GM12878 (cell line): ENCODE results near the gene MBLAC2. TPM values are rescaled to one million over a fixed set of nuclear protein-coding genes. Genes with fewer than 3 reads are reported as not detected.

Experiments used
- ATAC-seq: fragments of 200-7000 bp; cut with Tn5 transposase; 3 replicates; pipeline ENCODE4 v1.9.1; 2020; ENCODE audit warnings: mild to moderate bottlenecking, moderate library complexity
- BruUV-seq: library from RNA; stranded (reverse); fragments of 400-500 nt; replicated peaks from 2 replicates; lab custom pipeline; 2021; lab: Mats Ljungman, UMichigan
- CTCF ChIA-PET: fragments of 300-600 bp; sonication (Branson Sonifier 250); formaldehyde crosslinking; extraction: SDS; loops from one replicate; lab custom pipeline; 2021; ENCODE audit warnings: inconsistent platforms; lab: Yijun Ruan, JAX
- POLR2A ChIA-PET: fragments of 350-600 bp; formaldehyde crosslinking; extraction: SDS; loops from one replicate; lab custom pipeline; 2021; ENCODE audit warnings: inconsistent platforms; lab: Charles Lee
- RAD21 ChIA-PET: fragments of 300-600 bp; sonication (Branson Sonifier 250); formaldehyde crosslinking; loops from one replicate; lab custom pipeline; 2023; ENCODE audit warnings: antibody characterized with exemption; ENCODE audit not compliant: unreplicated experiment; lab: Charles Lee
- SMC1A ChIA-PET: fragments of 300-600 bp; sonication (Branson Sonifier 250); formaldehyde crosslinking; loops from one replicate; lab custom pipeline; 2023; ENCODE audit not compliant: unreplicated experiment, uncharacterized antibody; lab: Charles Lee
- DNase-seq: peaks from one replicate; pipeline ENCODE4 v3.0.0-alpha.2; 2011; ENCODE audit warnings: low read depth, low spot score
- FAIRE-seq: peaks from 3 replicates; lab custom pipeline; 2011; peaks lifted over from hg19 to GRCh38; lab: Jason Lieb, UNC
- H2AFZ ChIP-seq: 2 replicates; pipeline ENCODE4 v1.6.0; 2011; ENCODE audit warnings: low read depth, low read length, control low read depth; ENCODE audit not compliant: control insufficient read depth
- H3K27ac ChIP-seq: 2 replicates; pipeline ENCODE4 v1.5.1; 2011; ENCODE audit warnings: control low read depth; ENCODE audit not compliant: control insufficient read depth, insufficient read depth
- H3K27me3 ChIP-seq, 2 experiments: replicated peaks in 1 of 2; 2 replicates each; pipeline versions ENCODE4 v1.6.0 to v1.6.1; 2011; ENCODE audit warnings: low read length in 1 of 2; ENCODE audit not compliant: control insufficient read depth in 2 of 2, insufficient read depth in 2 of 2
- H3K36me3 ChIP-seq, 2 experiments: 2 replicates each; pipeline ENCODE4 v1.5.1; 2011; ENCODE audit warnings: low read length in 1 of 2; ENCODE audit not compliant: control insufficient read depth in 2 of 2, insufficient read depth in 2 of 2
- H3K4me1 ChIP-seq: 2 replicates; pipeline ENCODE4 v1.6.1; 2011; ENCODE audit warnings: mild to moderate bottlenecking, low read length, moderate library complexity, mixed read lengths; ENCODE audit not compliant: control insufficient read depth, insufficient read depth
- H3K4me2 ChIP-seq: 2 replicates; pipeline ENCODE4 v1.6.0; 2011; ENCODE audit warnings: control low read depth; ENCODE audit not compliant: control insufficient read depth, insufficient read depth
- H3K4me3 ChIP-seq: fragments of 200-600 bp; sonication (generic); 2 replicates; pipeline ENCODE4 v1.5.1; 2016
- H3K79me2 ChIP-seq: 2 replicates; pipeline ENCODE4 v1.6.0; 2011; ENCODE audit warnings: low read length; ENCODE audit not compliant: control insufficient read depth, insufficient read depth
- H3K9ac ChIP-seq: 2 replicates; pipeline ENCODE4 v1.8.0; 2011; ENCODE audit warnings: low read length, control low read depth, mixed read lengths; ENCODE audit not compliant: control insufficient read depth, insufficient read depth
- H3K9me3 ChIP-seq: replicated peaks from 3 replicates; pipeline ENCODE4 v1.5.1; 2011; ENCODE audit warnings: mild to moderate bottlenecking, low read length; ENCODE audit not compliant: control insufficient read depth, insufficient read depth
- H4K20me1 ChIP-seq: 2 replicates; pipeline ENCODE4 v1.6.0; 2011; ENCODE audit not compliant: control insufficient read depth, insufficient read depth
- ASH2L ChIP-seq: fragments of 300-600, 200-600 bp; sonication (generic); IDR thresholded peaks from 2 replicates; pipeline ENCODE4 v1.6.1; 2017; ENCODE audit warnings: low read depth, mild to moderate bottlenecking, borderline replicate concordance
- BRCA1 ChIP-seq: IDR thresholded peaks from 2 replicates; pipeline ENCODE4 v1.6.1; 2011; ENCODE audit warnings: low read depth, low read length, improper control_type of control experiment
- ELK1 ChIP-seq: IDR thresholded peaks from 2 replicates; pipeline ENCODE4 v1.6.1; 2012; ENCODE audit warnings: low read depth, low read length, improper control_type of control experiment
- EZH2 ChIP-seq: IDR thresholded peaks from 2 replicates; pipeline ENCODE4 v1.6.1; 2012; ENCODE audit warnings: low read depth, mild to moderate bottlenecking, control low read depth, inconsistent platforms, low read length, borderline replicate concordance; ENCODE audit not compliant: control insufficient read depth
- HDGF ChIP-seq: fragments of 450-650 bp; IDR thresholded peaks from 2 replicates; pipeline ENCODE4 v1.6.1; 2016; ENCODE audit warnings: antibody characterized with exemption
- JUND ChIP-seq: IDR thresholded peaks from 2 replicates; pipeline ENCODE4 v1.6.1; 2012; ENCODE audit warnings: low read depth, mild to moderate bottlenecking, low read length, improper control_type of control experiment, moderate library complexity
- NR2C1 ChIP-seq: fragments of 450-650 bp; IDR thresholded peaks from 2 replicates; pipeline ENCODE4 v1.6.1; 2017; ENCODE audit warnings: antibody characterized with exemption, mild to moderate bottlenecking, moderate library complexity
- NR2C2 ChIP-seq: IDR thresholded peaks from 2 replicates; pipeline ENCODE4 v1.6.1; 2011; ENCODE audit warnings: borderline replicate concordance, low read depth; ENCODE audit not compliant: control insufficient read depth, insufficient read length
- PRDM15 ChIP-seq: fragments of 450-650 bp; formaldehyde crosslinking; IDR thresholded peaks from 2 replicates; pipeline ENCODE4 v1.4.0; 2020; ENCODE audit warnings: mild to moderate bottlenecking, moderate library complexity
- RBBP5 ChIP-seq: fragments of 200-600 bp; sonication (generic); conservative IDR thresholded peaks from 2 replicates; pipeline ENCODE4 v1.6.1; 2016
- RCOR1 ChIP-seq: conservative IDR thresholded peaks from 2 replicates; pipeline ENCODE4 v1.6.1; 2012; ENCODE audit warnings: low read depth, low read length, improper control_type of control experiment
- SMARCA5 ChIP-seq: fragments of 450-650 bp; IDR thresholded peaks from 2 replicates; pipeline ENCODE4 v1.6.1; 2017; ENCODE audit warnings: mild to moderate bottlenecking
- ZNF207 ChIP-seq: fragments of 450-650 bp; IDR thresholded peaks from 2 replicates; pipeline ENCODE4 v1.6.1; 2014; ENCODE audit warnings: antibody characterized with exemption, mild to moderate bottlenecking, borderline replicate concordance
- ZNF274 ChIP-seq: IDR thresholded peaks from one replicate; pipeline ENCODE4 v1.8.0; 2011; ENCODE audit not compliant: insufficient read length, insufficient read depth
- ZSCAN29 ChIP-seq: fragments of 450-650 bp; IDR thresholded peaks from 2 replicates; pipeline ENCODE4 v1.6.1; 2017; ENCODE audit warnings: mild to moderate bottlenecking, moderate library complexity
- WGBS: methylation state at CpG from one replicate; pipeline ENCODE4 v1.1.6; 2016; ENCODE audit warnings: low lambda C conversion rate; ENCODE audit not compliant: insufficient replicate concordance, insufficient coverage; ENCODE audit errors: missing lambda C conversion rate; 5-methylcytosine and 5-hydroxymethylcytosine counted together
- in situ Hi-C: fragments of 300-500 bp; cut with MboI; formaldehyde crosslinking; loops from 9 replicates; pipeline ENCODE4 v1.14.3; 2018; ENCODE audit warnings: mixed read lengths
- intact Hi-C: fragments of 100-400 bp; cut with micrococcal nuclease; formaldehyde crosslinking; loops from one replicate; pipeline ENCODE4 v1.14.2; 2022; ENCODE audit not compliant: unreplicated experiment
- polyA plus RNA-seq, 11 experiments: library from polyadenylated mRNA; depleted of rRNA in 4 of 11; unstranded in 6 of 11; stranded (reverse) in 5 of 11; fragments of >200 nt; fragmentation: Nextera tagmentation in 4 of 11; fragmentation: Illumina TruSeq in 1 of 11; extraction: Ambion mirVana in 4 of 11; extraction: Trizol in 1 of 11; gene quantifications; 1 replicate in 1 of 11; 2 replicates in 10 of 11; pipeline versions ENCODE4 v1.2.1 to v1.2.3, GENCODE V29; 2011 to 2016; ENCODE audit warnings: inconsistent platforms in 2 of 11, missing spikeins in 2 of 11, low read depth in 1 of 11
- total RNA-seq, 4 experiments: library from RNA; depleted of rRNA in 3 of 4; stranded (reverse); fragments of >200 nt in 3 of 4; fragmentation: Illumina TruSeq in 1 of 4; extraction: Trizol in 1 of 4; gene quantifications; 2 replicates each; pipeline versions ENCODE4 v1.2.1 to v1.2.3, GENCODE V29; 2013 to 2021

The MBLAC2 gene
- total and polyA plus RNA-seq, 10 of the 15 experiments (the other 5 are each of a cell fraction or from before 2014, with no cell fraction given) = 2.0 to 10.5 (median 7.1) TPM

- 100% methylated on average over 1 of the region's 1 CpG for WGBS
- DNase-seq (no peak), ATAC-seq (no peak), FAIRE-seq (no peak)
- Histone ChIP-seq H3K4me2 (no peak overlapping the region), H3K27me3 (no peaks in the 10 kb centered on the region), H3K9me3 (no peaks in the 10 kb centered on the region; the same call in 2 of the 3 replicates), H3K79me2 (no peaks in the 10 kb centered on the region), H3K4me1 (no peaks in the 10 kb centered on the region), H3K4me3 (no peak overlapping the region), H4K20me1 (no peaks in the 10 kb centered on the region), H3K27ac (no peak overlapping the region), H2AFZ (no peak overlapping the region), H3K9ac (no peak overlapping the region), H3K36me3 (no peaks in the 10 kb centered on the region)
- no TSS peak for BruUV-seq
- in situ Hi-C loops = no loop called here
- TF ChIP-seq ASH2L = no peak
- TF ChIP-seq HDGF = no peak
- TF ChIP-seq RBBP5 = no peak
- TF ChIP-seq ELK1 = no peak
- ChIA-PET POLR2A (no interaction called here), SMC1A (no interaction called here), CTCF (no interaction called here), RAD21 (no interaction called here)
- intact Hi-C loops = no loop called here
These were observed 20.6 kb upstream of the MBLAC2 start for GRCh38 chr5:90495146-90495545.

GRCh38 chr5:90494043-90494442 is 19.5 kb upstream of the MBLAC2 start:
- Histone ChIP-seq H2AFZ (no peak overlapping the region), H3K27ac (no peak overlapping the region), H3K4me2 (no peak overlapping the region), H3K9me3 (no peaks in the 10 kb centered on the region; the same call in 2 of the 3 replicates), H3K36me3 (no peaks in the 10 kb centered on the region), H3K27me3 (no peaks in the 10 kb centered on the region), H4K20me1 (no peaks in the 10 kb centered on the region), H3K4me3 (no peak overlapping the region), H3K79me2 (no peaks in the 10 kb centered on the region), H3K9ac (no peak overlapping the region), H3K4me1 (no peaks in the 10 kb centered on the region)
- CTCF ChIA-PET = no interaction called here
- intact Hi-C loops (no loop called here), in situ Hi-C loops (no loop called here)
- DNase-seq (no peak), ATAC-seq (no peak), FAIRE-seq (no peak)
- no TSS peak for BruUV-seq
- RAD21 ChIA-PET = no interaction called here
- POLR2A ChIA-PET = no interaction called here
- SMC1A ChIA-PET = no interaction called here
- TF ChIP-seq EZH2 (no peak), PRDM15 (no peak), ZNF274 (no peak), NR2C2 (no peak), RCOR1 (no peak), ZNF207 (no peak), NR2C1 (no peak), SMARCA5 (no peak), JUND (no peak), ZSCAN29 (no peak), BRCA1 (no peak)
